OCI-LY1 (cell line): ENCODE data around the gene IRX2.

Source experiments
- H2AFZ ChIP-seq: fragments of 200-600 bp; sonication (generic), shearing (Covaris generic); 2 replicates; pipeline ENCODE4 v1.6.0; 2014; ENCODE audit warnings: antibody characterized with exemption, mild to moderate bottlenecking, low read length
- H3F3A ChIP-seq: fragments of 200-600 bp; sonication (generic), shearing (Covaris generic); 2 replicates; pipeline ENCODE4 v1.6.0; 2014; ENCODE audit warnings: mild to moderate bottlenecking, antibody characterized with exemption, low read length, moderate library complexity; ENCODE audit not compliant: insufficient read depth
- H3K27ac ChIP-seq: fragments of 200-600 bp; sonication (generic); 2 replicates; pipeline ENCODE4 v1.5.1; 2014; ENCODE audit warnings: low read length, mixed run types, mild to moderate bottlenecking, low read depth; ENCODE audit not compliant: poor library complexity, severe bottlenecking
- H3K27me3 ChIP-seq: fragments of 200-600 bp; sonication (generic); 2 replicates; pipeline ENCODE4 v1.6.0; 2014; ENCODE audit warnings: antibody characterized with exemption, mild to moderate bottlenecking, low read length, moderate library complexity; ENCODE audit not compliant: insufficient read depth
- H3K36me3 ChIP-seq: fragments of 200-600 bp; sonication (generic); 2 replicates; pipeline ENCODE4 v1.6.1; 2014; ENCODE audit warnings: mild to moderate bottlenecking, antibody characterized with exemption, low read length, moderate library complexity, mixed read lengths; ENCODE audit not compliant: insufficient read depth
- H3K4me1 ChIP-seq: fragments of 200-600 bp; sonication (generic); 2 replicates; pipeline ENCODE4 v1.5.1; 2014; ENCODE audit warnings: mild to moderate bottlenecking, low read length, moderate library complexity; ENCODE audit not compliant: insufficient read depth, severe bottlenecking
- H3K4me2 ChIP-seq: fragments of 200-600 bp; sonication (generic), shearing (Covaris generic); 2 replicates; pipeline ENCODE4 v1.6.1; 2014; ENCODE audit warnings: low read length
- H3K4me3 ChIP-seq: fragments of 200-600 bp; sonication (generic); 2 replicates; pipeline ENCODE4 v1.5.1; 2014; ENCODE audit warnings: low read length, low read depth, mild to moderate bottlenecking, mixed read lengths; ENCODE audit not compliant: poor library complexity, severe bottlenecking
- H3K79me2 ChIP-seq: fragments of 200-600 bp; shearing (Covaris generic); 2 replicates; pipeline ENCODE4 v1.6.1; 2016; ENCODE audit warnings: mixed run types, low read length, mixed read lengths; ENCODE audit not compliant: insufficient read depth
- H3K9ac ChIP-seq: fragments of 200-600 bp; sonication (generic), shearing (Covaris generic); 2 replicates; pipeline ENCODE4 v1.6.1; 2014; ENCODE audit warnings: mild to moderate bottlenecking, low read length, mixed read lengths
- H3K9me2 ChIP-seq: fragments of 200-600 bp; sonication (generic), shearing (Covaris generic); 2 replicates; pipeline ENCODE4 v1.6.1; 2014; ENCODE audit warnings: low read depth, mild to moderate bottlenecking, low read length, mixed read lengths
- H3K9me3 ChIP-seq: fragments of 200-600 bp; shearing (Covaris generic); 2 replicates; pipeline ENCODE4 v1.6.1; 2014; ENCODE audit warnings: low read length, mixed read lengths
- H4K20me1 ChIP-seq: fragments of 200-600 bp; sonication (generic), shearing (Covaris generic); 2 replicates; pipeline ENCODE4 v1.6.0; 2016; ENCODE audit warnings: mild to moderate bottlenecking, low read length; ENCODE audit not compliant: insufficient read depth
- CTCF ChIP-seq: fragments of 200-600 bp; sonication (generic), shearing (Covaris generic); IDR thresholded peaks from 2 replicates; pipeline ENCODE4 v1.5.1; 2017; ENCODE audit warnings: mild to moderate bottlenecking, antibody characterized with exemption, low read length, moderate library complexity, mixed read lengths
- EZH2 ChIP-seq: fragments of 200-600 bp; sonication (generic), shearing (Covaris generic); IDR thresholded peaks from 2 replicates; pipeline ENCODE4 v1.8.0; 2017; ENCODE audit warnings: borderline replicate concordance, mixed run types, mild to moderate bottlenecking, antibody characterized with exemption, low read length, moderate library complexity, mixed read lengths

IRX2 gene

GRCh38 chr5:2698581-2698980 lies 52.9 kb downstream of the IRX2 start:
- H3K27me3 ChIP-seq, result no peaks in the 10 kb centered on the region
- H3K9me2 ChIP-seq, result no peaks in the 10 kb centered on the region
- H3K9ac ChIP-seq, result no peak overlapping the region
- no peaks in the 10 kb centered on the region for H3K79me2 ChIP-seq
- no peak overlapping the region for H2AFZ ChIP-seq
- no peak overlapping the region for H3K4me3 ChIP-seq
- no peaks in the 10 kb centered on the region for H4K20me1 ChIP-seq
- no peaks in the 10 kb centered on the region for H3F3A ChIP-seq
- H3K4me2 ChIP-seq, result no peak overlapping the region
- H3K36me3 ChIP-seq, result no peaks in the 10 kb centered on the region
- no peaks in the 10 kb centered on the region for H3K4me1 ChIP-seq
- H3K27ac ChIP-seq, result no peak overlapping the region
- no peaks in the 10 kb centered on the region for H3K9me3 ChIP-seq
- TF ChIP-seq EZH2, result no peak
- TF ChIP-seq CTCF, result no peak

- Histone ChIP-seq H3K4me1 (no peaks in the 10 kb centered on the region), H3K4me3 (no peak overlapping the region), H3K79me2 (no peaks in the 10 kb centered on the region), H2AFZ (no peak overlapping the region), H3K4me2 (no peak overlapping the region), H3F3A (no peaks in the 10 kb centered on the region), H3K9me2 (no peaks in the 10 kb centered on the region), H3K9ac (no peak overlapping the region), H3K27ac (no peak overlapping the region), H4K20me1 (no peaks in the 10 kb centered on the region), H3K27me3 (no peaks in the 10 kb centered on the region), H3K36me3 (no peaks in the 10 kb centered on the region), H3K9me3 (no peaks in the 10 kb centered on the region)
- no peak for TF ChIP-seq EZH2
- TF ChIP-seq CTCF, result no peak
These were observed 53.9 kb downstream of the IRX2 start for GRCh38 chr5:2697446-2698200.

- Histone ChIP-seq H3K4me2 (no peak overlapping the region), H3F3A (no peaks in the 10 kb centered on the region), H3K9ac (no peak overlapping the region), H3K27ac (no peak overlapping the region), H2AFZ (no peak overlapping the region), H3K4me3 (no peak overlapping the region), H3K9me2 (no peaks in the 10 kb centered on the region), H3K79me2 (no peaks in the 10 kb centered on the region), H3K4me1 (no peaks in the 10 kb centered on the region), H3K36me3 (no peaks in the 10 kb centered on the region), H3K27me3 (no peaks in the 10 kb centered on the region), H4K20me1 (no peaks in the 10 kb centered on the region), H3K9me3 (no peaks in the 10 kb centered on the region)
- TF ChIP-seq EZH2 (no peak), CTCF (no peak)
These were observed 54.4 kb downstream of the IRX2 start for GRCh38 chr5:2697041-2697440.
